Measurements from ENCODE around the gene DSTYK.
"Not testable (repeated sequence)": the region's sequence is repeated elsewhere in the genome, so short reads cannot be mapped to it uniquely, and the experiment has no call there.

The DSTYK gene

DNA sequence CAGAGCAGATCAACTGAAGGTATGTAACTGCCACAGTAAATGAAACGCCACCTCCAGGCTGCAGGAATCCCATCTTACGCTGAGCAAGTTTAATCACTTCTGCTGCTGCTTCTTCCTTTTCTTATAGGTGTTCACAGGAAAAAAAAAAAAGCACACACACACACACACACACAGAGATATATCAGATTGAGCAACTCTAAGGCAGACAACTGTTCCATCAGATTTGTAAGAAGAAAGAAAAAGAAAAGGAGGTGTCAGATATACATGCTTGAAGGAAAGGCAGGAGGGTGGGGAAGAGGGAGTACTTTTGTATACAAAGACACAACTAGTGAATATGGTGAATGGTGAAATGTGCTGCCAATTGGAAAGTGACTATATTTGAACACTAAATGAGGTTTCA lies 28.6 kb downstream of the DSTYK start:
- no peak for DNase-seq (ENCODE audit: low spot score in 2 of 2)
- peaks cover 76% of the 10 kb centered on the region for H3K36me3 Mint-ChIP-seq
- no peak for ATAC-seq
- H3K4me3 Mint-ChIP-seq: no peak overlapping the region
- no peak overlapping the region for H3K27ac Mint-ChIP-seq
- H3K9me3 Mint-ChIP-seq: no peaks in the 10 kb centered on the region
- peaks cover 63% of the 10 kb centered on the region for H3K4me1 Mint-ChIP-seq

DNA sequence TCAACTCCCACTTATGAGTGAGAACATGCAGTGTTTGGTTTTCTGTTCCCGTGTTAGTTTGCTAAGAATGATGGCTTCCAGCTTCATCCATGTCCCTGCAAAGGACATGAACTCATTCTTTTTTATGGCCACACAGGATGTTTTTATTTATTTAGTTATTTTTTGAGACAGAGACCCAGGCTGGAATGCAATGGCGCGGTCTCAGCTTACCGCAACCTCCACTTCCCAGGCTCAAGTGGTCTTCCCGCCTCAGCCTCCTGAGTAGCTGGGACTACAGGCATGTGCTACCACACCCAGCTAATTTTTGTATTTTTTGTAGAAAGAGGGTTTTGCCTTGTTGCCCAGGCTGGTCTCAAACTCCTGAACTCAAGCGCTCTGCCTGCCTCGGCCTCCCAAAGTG lies 31.2 kb downstream of the DSTYK start:
- Mint-ChIP-seq H3K36me3 (peaks cover 84% of the 10 kb centered on the region), H3K4me1 (peaks cover 39% of the 10 kb centered on the region)
- not testable (repeated sequence) for H3K9me3 Mint-ChIP-seq; H3K27ac Mint-ChIP-seq; DNase-seq (ENCODE audit: low spot score in 2 of 2); H3K4me3 Mint-ChIP-seq; ATAC-seq

DNA sequence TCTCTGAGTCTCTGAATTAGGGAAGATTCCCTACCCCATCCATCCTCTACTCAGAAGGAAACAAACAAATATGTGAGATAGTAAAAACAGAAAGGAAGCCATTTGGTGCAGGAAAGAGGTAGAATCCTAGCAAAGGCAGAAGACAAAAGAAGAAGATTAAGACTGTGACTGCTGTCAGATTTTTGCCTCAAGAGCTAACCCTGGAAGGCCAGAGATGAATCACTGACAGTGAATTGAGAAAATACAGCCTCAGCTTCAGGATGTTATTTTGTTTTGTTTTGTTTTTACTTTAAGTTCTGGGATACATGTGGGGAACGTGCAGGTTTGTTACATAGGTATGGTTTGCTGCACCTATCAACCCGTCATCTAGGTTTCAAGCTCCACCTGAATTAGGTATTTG lies 31.7 kb downstream of the DSTYK start:
- H3K27ac Mint-ChIP-seq: no peak overlapping the region
- H3K4me1 Mint-ChIP-seq: peaks cover 39% of the 10 kb centered on the region
- H3K4me3 Mint-ChIP-seq: no peak overlapping the region
- peaks cover 87% of the 10 kb centered on the region for H3K36me3 Mint-ChIP-seq
- ATAC-seq: peak; percentile 67
- no peaks in the 10 kb centered on the region for H3K9me3 Mint-ChIP-seq
- DNase-seq (ENCODE audit: low spot score in 2 of 2): no peak

DNA sequence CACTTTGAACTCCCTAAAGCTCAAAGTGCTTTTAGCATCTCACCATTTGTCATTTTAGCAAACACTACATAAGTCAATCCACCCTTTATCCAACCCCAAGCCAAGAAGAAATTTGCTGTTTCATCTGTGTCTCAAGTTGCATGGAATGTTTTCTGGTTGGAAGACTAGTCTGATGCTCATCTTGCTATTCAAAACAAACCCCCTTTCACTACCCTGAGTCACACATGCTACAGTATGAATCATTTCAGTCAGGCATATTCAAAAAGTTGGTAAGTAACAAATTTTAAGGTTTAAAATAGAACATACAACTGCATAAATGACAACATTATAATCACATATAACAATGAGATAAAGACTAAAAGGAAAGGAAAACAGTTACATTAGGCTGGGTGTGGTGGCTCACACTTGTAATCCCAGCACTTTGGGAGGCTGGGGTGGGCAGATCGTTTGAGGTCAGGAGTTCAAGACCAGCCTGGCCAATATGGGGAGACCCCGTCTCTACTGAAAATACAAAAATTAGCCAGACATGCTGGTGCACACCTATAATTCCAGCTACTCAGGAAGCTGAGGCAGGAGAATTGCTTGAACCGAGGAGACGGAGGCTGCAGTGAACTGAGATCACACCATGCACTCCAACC lies 38.7 kb downstream of the DSTYK start:
- Mint-ChIP-seq H3K4me1 (peaks cover 39% of the 10 kb centered on the region), H3K9me3 (no peaks in the 10 kb centered on the region), H3K36me3 (peaks cover 74% of the 10 kb centered on the region), H3K4me3 (peak overlapping the region; percentile 8), H3K27ac (no peak overlapping the region)
- no peak for DNase-seq (ENCODE audit: low spot score in 2 of 2)
- ATAC-seq: peak; percentile 95

DNA sequence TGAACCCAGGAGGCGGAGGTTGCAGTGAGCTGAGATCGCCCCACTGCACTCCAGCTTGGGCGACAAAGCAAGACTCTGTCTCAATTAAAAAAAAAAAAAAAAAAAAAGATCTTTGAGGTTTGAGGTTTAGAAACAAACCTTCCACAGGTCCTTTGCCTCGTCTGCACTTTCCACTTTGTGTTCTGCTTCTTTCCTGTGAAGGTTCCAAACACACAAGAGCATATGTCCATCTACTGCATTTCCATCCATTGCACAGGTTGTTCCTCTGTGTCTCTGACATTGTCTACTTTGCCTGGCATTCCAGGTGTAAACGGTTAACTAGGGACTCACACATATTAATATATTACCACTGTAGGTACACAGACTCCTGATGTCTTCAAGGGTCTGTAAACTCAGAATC lies 40.1 kb downstream of the DSTYK start:
- Mint-ChIP-seq H3K4me1 (peaks cover 46% of the 10 kb centered on the region), H3K9me3 (no peaks in the 10 kb centered on the region), H3K27ac (peak overlapping the region; percentile 21), H3K4me3 (peak overlapping the region; percentile 35), H3K36me3 (peaks cover 82% of the 10 kb centered on the region)
- DNase-seq (ENCODE audit: low spot score in 2 of 2) (no peak), ATAC-seq (peak; percentile 45)

DNA sequence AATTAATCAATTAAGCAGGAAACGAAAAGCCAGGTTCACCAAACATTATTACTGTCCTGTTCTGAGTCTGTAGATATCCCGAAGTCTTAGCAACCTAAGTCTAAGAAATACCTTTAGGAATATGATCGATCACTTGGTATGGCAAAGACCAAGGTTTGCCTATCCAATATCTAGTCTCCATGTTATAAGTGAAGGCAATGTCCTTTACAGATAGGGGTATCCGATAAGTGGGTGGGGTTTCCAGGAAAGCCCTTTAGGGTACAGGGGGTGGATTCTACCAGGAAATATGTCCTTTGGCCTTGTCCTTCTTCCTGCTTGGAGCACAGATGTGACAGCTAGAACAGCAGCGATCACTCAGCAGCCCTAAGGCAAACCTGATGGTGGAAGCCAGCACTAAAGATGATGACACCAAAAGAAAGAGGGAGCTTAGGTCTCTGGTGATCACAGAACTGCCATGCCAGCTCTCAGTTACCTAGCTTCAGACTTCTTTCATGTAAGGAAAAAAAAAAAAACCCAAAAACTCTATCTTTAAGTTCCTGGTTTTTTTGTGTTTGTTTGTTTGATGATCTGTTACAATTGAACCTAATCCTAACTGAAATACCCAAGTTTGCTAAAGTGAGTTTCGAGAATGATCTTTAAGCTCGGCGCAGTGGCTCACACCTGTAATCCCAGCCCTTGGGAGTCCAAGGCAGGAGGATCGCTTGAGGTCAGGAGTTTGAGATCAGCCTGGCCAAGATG lies 40.8 kb downstream of the DSTYK start:
- H3K36me3 Mint-ChIP-seq: peaks cover 82% of the 10 kb centered on the region
- peak overlapping the region; percentile 21 for H3K27ac Mint-ChIP-seq
- no peaks in the 10 kb centered on the region for H3K9me3 Mint-ChIP-seq
- no peak for ATAC-seq
- peaks cover 46% of the 10 kb centered on the region for H3K4me1 Mint-ChIP-seq
- no peak for DNase-seq (ENCODE audit: low spot score in 2 of 2)
- peak overlapping the region; percentile 35 for H3K4me3 Mint-ChIP-seq

DNA sequence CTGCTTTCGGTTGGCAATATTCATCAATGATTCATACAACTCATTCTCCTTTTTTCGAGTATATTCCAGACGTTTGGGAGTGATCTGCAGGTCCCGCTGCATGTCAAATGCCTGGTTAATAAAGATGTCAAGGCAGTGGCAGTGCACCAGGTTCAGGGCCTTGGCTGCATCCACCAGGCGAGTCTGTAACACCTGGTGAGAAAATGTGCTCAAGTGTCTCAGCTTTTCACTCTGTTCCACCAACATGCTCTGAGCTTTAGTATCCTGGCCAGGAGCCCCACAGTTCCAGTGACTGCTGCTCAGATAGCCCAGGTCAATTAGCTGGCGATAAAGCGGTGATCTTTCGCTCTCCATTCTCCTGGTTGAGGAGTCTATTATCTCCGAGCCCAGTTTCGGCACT lies 42.3 kb downstream of the DSTYK start:
- Mint-ChIP-seq H3K9me3 (no peaks in the 10 kb centered on the region), H3K36me3 (peaks cover 88% of the 10 kb centered on the region), H3K4me1 (peaks cover 46% of the 10 kb centered on the region), H3K4me3 (no peak overlapping the region), H3K27ac (no peak overlapping the region)
- ATAC-seq (no peak), DNase-seq (ENCODE audit: low spot score in 2 of 2) (no peak)

DNA sequence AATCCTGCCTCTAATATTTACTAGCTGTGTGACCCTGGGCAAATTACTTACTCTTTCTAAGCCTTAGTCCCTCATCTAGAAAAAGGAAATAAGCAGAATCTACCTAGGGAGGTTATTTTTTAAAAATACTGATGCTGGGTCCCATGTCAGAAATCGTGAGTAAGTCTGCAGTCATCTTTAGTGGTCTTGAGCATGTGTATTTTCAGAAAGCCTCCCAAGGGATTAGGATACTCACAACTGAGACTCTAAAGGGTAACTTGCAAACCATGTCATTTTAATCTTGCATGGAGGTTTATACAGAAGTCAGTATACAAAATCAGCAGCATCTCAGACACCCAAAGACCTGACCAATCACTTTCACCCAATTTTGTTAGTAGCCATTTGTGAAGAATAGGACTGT lies 43.2 kb downstream of the DSTYK start:
- Mint-ChIP-seq H3K4me1 (peaks cover 46% of the 10 kb centered on the region), H3K4me3 (no peak overlapping the region), H3K36me3 (peaks cover 97% of the 10 kb centered on the region), H3K9me3 (no peaks in the 10 kb centered on the region), H3K27ac (no peak overlapping the region)
- DNase-seq (ENCODE audit: low spot score in 2 of 2) (no peak), ATAC-seq (no peak)

DNA sequence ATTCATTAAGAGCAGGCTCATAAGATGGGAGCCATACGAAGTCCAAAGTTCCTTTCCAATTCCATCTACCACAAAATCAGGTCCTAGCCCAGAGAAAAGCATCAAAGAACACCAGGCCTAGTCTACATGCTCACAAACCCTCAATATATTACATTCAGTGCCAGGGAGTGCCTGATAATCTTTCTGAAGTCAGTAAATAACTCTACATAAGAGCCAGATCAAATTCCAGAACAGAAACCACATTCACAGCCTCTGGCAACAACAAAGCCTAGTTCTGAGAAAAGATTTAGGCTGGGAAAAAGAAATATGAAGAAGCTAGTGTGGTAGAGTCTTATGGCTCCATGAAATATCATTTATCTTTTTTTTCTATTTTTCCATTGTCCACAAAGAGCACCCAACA lies 49.2 kb downstream of the DSTYK start:
- Mint-ChIP-seq H3K4me3 (no peak overlapping the region), H3K36me3 (peaks cover 100% of the 10 kb centered on the region), H3K4me1 (peaks cover 3% of the 10 kb centered on the region), H3K9me3 (no peaks in the 10 kb centered on the region), H3K27ac (no peak overlapping the region)
- ATAC-seq (no peak), DNase-seq (ENCODE audit: low spot score in 2 of 2) (no peak)

DNA sequence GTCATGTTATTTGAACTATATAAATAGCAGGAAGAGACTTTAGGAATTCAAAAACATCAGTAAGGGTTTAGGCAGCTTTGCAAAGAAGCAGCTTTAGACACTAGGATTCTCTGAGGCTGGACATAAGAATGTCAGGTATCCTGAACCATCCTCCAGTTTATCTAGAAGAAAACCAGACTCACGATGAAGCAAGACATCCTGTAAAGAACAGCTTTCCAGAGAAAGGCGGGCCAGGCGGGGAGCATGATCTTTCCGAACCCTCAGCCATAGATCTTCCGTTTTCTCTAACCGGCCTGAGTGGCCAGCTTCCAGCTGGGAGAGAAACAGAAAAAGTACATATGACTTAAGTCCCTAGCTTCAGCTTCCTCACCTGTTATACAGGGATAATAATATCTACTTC lies 50.4 kb downstream of the DSTYK start:
- Mint-ChIP-seq H3K27ac (peak overlapping the region; percentile 10), H3K36me3 (peaks cover 100% of the 10 kb centered on the region)
- no peak for ATAC-seq

DNA sequence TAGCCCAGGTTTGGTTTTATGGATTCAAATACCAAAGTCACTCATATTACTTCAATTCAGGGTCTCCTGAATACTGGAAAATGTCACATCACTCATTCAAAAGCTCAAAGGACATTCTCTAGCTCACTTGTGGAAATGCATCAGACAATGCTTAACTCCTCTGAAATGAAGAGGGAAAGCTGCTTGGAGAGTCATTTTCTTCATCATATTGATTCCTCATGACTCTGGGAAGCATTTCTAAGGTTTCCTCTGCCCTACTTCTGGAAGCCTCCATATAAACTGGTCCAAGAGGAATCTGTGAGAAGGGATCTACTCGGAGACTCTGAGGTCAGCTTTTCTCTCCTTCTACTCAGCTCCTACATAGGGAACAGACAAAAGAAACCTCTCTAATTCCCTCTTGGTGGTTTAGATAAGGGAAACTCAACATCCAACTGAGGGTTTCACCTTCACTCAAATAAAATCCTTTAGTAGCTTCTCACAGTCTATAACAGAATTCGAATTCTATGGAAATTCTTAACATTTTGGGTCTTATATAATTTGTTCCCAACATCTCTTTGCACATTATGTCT lies 53.4 kb downstream of the DSTYK start:
- Mint-ChIP-seq H3K4me3 (no peak overlapping the region), H3K36me3 (peaks cover 100% of the 10 kb centered on the region), H3K4me1 (peaks cover 6% of the 10 kb centered on the region), H3K9me3 (no peaks in the 10 kb centered on the region), H3K27ac (no peak overlapping the region)
- no peak for ATAC-seq
- DNase-seq (ENCODE audit: low spot score in 2 of 2): no peak

More for the DNA sequence above, 50.4 kb downstream of the DSTYK start:
- no peak for DNase-seq (ENCODE audit: low spot score in 2 of 2)
- no peaks in the 10 kb centered on the region for H3K4me1 Mint-ChIP-seq
- H3K4me3 Mint-ChIP-seq: no peak overlapping the region
- no peaks in the 10 kb centered on the region for H3K9me3 Mint-ChIP-seq

DNA sequence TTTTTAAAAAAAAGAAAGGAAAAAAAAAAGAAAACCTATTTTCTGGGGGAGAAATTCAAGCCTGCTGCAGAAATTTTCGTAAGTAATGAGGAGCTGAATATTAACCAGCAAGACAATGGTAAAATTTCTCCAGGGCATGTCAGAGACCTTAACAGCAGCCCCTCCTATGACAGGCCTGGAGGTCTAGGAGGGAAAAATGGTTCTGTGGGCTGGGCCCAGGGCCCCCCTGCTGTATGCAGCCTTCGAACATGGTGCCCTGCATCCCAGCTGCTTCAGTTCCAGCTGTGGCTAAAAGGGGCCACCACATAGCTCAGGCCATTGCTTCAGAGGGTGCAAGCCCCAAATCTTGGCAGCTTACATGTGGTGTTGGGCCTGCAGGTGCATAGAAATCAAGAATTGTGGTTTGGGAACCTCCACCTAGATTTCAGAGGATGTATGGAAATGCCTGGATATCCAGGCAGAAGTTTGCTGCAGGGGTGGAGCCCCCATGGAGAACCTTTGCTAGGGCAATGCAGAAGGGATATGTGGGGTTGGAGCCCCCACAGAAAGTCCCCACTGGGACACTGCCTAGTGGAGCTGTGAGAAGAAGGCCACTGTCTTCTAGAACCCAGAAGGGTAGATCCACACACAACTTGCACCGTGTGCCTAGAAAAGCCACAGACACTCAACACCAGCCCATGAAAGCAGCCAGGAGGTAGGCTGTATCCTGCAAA lies 55.7 kb downstream of the DSTYK start:
- ATAC-seq, H3K4me3 Mint-ChIP-seq, H3K27ac Mint-ChIP-seq: not testable (repeated sequence)

DNA sequence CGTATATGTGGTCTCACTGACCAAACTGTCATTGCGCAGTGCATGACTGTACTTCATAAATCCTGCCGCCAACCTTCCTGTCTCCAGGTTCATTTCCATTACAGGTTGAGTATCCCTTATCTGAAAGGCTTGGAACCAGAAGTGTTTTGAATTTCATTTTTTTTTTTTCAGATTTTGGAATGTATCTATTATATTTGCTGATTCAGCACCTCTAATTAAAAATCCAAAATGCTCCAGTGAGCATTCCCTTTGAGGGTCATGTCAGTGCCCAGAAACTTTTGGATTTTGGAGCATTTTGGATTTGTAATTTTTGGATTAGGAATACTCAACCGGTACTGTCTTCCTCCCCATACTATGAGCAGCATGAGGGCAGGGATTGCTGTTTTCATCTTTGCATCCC lies 59.0 kb downstream of the DSTYK start:
- peaks cover 6% of the 10 kb centered on the region for H3K4me1 Mint-ChIP-seq
- no peak for DNase-seq (ENCODE audit: low spot score in 2 of 2)
- ATAC-seq: no peak
- peaks cover 91% of the 10 kb centered on the region for H3K36me3 Mint-ChIP-seq
- H3K9me3 Mint-ChIP-seq: no peaks in the 10 kb centered on the region
- no peak overlapping the region for H3K4me3 Mint-ChIP-seq
- no peak overlapping the region for H3K27ac Mint-ChIP-seq

More for the DNA sequence above, 55.7 kb downstream of the DSTYK start:
- not testable (repeated sequence) for H3K9me3 Mint-ChIP-seq; DNase-seq (ENCODE audit: low spot score in 2 of 2); H3K4me1 Mint-ChIP-seq
- H3K36me3 Mint-ChIP-seq: peaks cover 91% of the 10 kb centered on the region

DNA sequence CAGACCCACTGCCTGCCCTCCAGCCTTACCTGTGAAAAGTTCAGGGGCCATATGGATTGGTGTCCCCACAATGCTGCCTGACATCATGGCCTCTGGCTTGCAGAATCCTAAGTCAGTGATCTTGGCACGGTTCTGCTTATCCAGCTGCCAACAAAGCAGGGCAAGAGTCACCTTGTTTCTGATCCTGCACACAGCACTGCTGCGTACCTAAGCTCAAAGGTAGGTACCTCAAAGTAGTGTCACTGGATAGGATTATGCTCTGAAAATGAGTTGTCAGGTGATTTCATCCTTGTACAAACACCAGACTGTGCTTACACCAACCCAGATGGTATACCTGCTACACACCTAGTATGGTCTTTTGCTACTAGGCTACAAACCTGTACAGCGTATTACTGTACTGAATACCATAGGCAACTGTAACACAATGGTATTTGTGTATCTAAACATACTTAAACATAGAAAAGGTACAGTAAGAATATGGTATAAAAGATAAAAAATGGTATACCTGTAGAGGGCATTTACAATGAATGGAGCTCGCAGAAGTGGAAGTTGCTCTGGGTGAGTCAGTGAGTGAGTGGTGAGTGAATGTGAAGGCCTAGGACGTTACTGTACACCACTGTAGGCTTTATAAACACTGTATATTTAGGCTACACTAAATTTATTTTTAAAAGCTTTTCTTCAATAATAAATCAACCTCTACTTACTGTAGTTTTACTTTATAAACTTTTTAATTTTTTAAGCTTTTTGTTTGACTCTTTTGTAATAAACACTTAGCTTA lies 60.7 kb downstream of the DSTYK start:
- ATAC-seq (no peak), DNase-seq (ENCODE audit: low spot score in 2 of 2) (no peak)
- peaks cover 6% of the 10 kb centered on the region for H3K4me1 Mint-ChIP-seq
- H3K36me3 Mint-ChIP-seq: peaks cover 91% of the 10 kb centered on the region
- peak overlapping the region; percentile 26 for H3K27ac Mint-ChIP-seq
- H3K9me3 Mint-ChIP-seq: no peaks in the 10 kb centered on the region
- H3K4me3 Mint-ChIP-seq: no peak overlapping the region

Measured in stimulated activated effector memory CD8-positive, alpha-beta T cell treated with anti-CD3 and anti-CD28 coated beads, Interleukin-12 subunit alpha, Interleukin-12 subunit beta, amount 100 ng/mL, for 72 hours (primary cell).